GM23248 (cell line): Measurements from ENCODE around the gene TPCN1. TPM values are rescaled to one million over a fixed set of nuclear protein-coding genes. Genes with fewer than 3 reads are reported as not detected.

ENCODE experiments used
- DNase-seq: peaks from one replicate; pipeline ENCODE4 v3.0.0-alpha.2; 2015
- H2AFZ ChIP-seq: fragments of 200-600 bp; sonication (generic); 2 replicates; pipeline ENCODE4 v1.6.1; 2016; ENCODE audit warnings: antibody characterized with exemption
- H3F3A ChIP-seq: fragments of 200-600 bp; sonication (generic); 2 replicates; pipeline ENCODE4 v1.6.1; 2016; ENCODE audit warnings: mild to moderate bottlenecking, antibody characterized with exemption, mixed run types; ENCODE audit not compliant: insufficient read depth
- H3K27ac ChIP-seq: fragments of 200-600 bp; sonication (generic); 2 replicates; pipeline ENCODE4 v1.5.1; 2016; ENCODE audit warnings: mild to moderate bottlenecking
- H3K27me3 ChIP-seq: fragments of 200-600 bp; sonication (generic); replicated peaks from 2 replicates; pipeline ENCODE4 v1.6.1; 2016; ENCODE audit warnings: mild to moderate bottlenecking; ENCODE audit not compliant: insufficient read depth
- H3K36me3 ChIP-seq: fragments of 200-600 bp; sonication (generic); 2 replicates; pipeline ENCODE4 v1.6.1; 2016; ENCODE audit warnings: low read depth, mild to moderate bottlenecking
- H3K4me1 ChIP-seq: fragments of 200-600 bp; sonication (generic); 2 replicates; pipeline ENCODE4 v1.6.1; 2016; ENCODE audit warnings: mild to moderate bottlenecking; ENCODE audit not compliant: insufficient read depth
- H3K4me2 ChIP-seq: fragments of 200-600 bp; sonication (generic); one replicate; pipeline ENCODE4 v1.6.1; 2016; ENCODE audit warnings: mild to moderate bottlenecking; ENCODE audit not compliant: unreplicated experiment
- H3K4me3 ChIP-seq: fragments of 200-600 bp; sonication (generic); 2 replicates; pipeline ENCODE4 v1.5.1; 2016; ENCODE audit warnings: mild to moderate bottlenecking
- H3K79me2 ChIP-seq: fragments of 200-600 bp; sonication (generic); 2 replicates; pipeline ENCODE4 v1.6.1; 2016; ENCODE audit warnings: mild to moderate bottlenecking; ENCODE audit not compliant: insufficient read depth
- H3K9ac ChIP-seq: fragments of 200-600 bp; sonication (generic); 2 replicates; pipeline ENCODE4 v1.6.1; 2016; ENCODE audit warnings: mild to moderate bottlenecking
- H3K9me2 ChIP-seq: fragments of 200-600 bp; sonication (generic); 2 replicates; pipeline ENCODE4 v1.6.1; 2016; ENCODE audit warnings: mixed run types, mild to moderate bottlenecking, moderate library complexity; ENCODE audit not compliant: insufficient read depth
- H3K9me3 ChIP-seq: fragments of 200-600 bp; sonication (generic); one replicate; pipeline ENCODE4 v1.6.1; 2017; ENCODE audit warnings: low read depth
- H4K20me1 ChIP-seq: fragments of 200-600 bp; sonication (generic); 2 replicates; pipeline ENCODE4 v1.6.0; 2016; ENCODE audit not compliant: insufficient read depth
- EZH2 ChIP-seq: fragments of 200-600 bp; sonication (generic); IDR thresholded peaks from 2 replicates; pipeline ENCODE4 v1.6.1; 2018; ENCODE audit warnings: antibody characterized with exemption, mild to moderate bottlenecking; ENCODE audit not compliant: insufficient read depth, poor library complexity, severe bottlenecking
- EZH2phosphoT487 ChIP-seq: fragments of 200-600 bp; sonication (generic); IDR thresholded peaks from 2 replicates; pipeline ENCODE4 v1.6.1; 2018; ENCODE audit warnings: antibody characterized with exemption, moderate library complexity, mild to moderate bottlenecking, low read depth; ENCODE audit not compliant: insufficient read depth
- WGBS, 2 experiments: methylation state at CpG; one replicate each; pipeline ENCODE4 v1.1.6; 2015 to 2017; ENCODE audit warnings: low lambda C conversion rate in 2 of 2, low coverage in 1 of 2; ENCODE audit errors: missing lambda C conversion rate in 2 of 2; 5-methylcytosine and 5-hydroxymethylcytosine counted together
- in situ Hi-C: fragments of 300-500 bp; cut with MboI; formaldehyde crosslinking; loops from 2 replicates; pipeline ENCODE4 v1.15.0; 2020
- polyA plus RNA-seq: library from polyadenylated mRNA; unstranded; fragments of >200 nt; fragmentation: Nextera tagmentation; extraction: Ambion mirVana; gene quantifications from 2 replicates; pipeline ENCODE4 v1.2.1, GENCODE V29; 2016
- total RNA-seq: library from RNA; depleted of rRNA; stranded (reverse); fragments of >200 nt; shearing (Covaris generic); gene quantifications from 2 replicates; pipeline ENCODE4 v1.2.3, GENCODE V29; 2014

TPCN1 gene
- total and polyA plus RNA-seq, 2 experiments from 2014 or later = 9.0 to 15.9 TPM

- H3K36me3 ChIP-seq = peaks cover 6% of the 10 kb centered on the region; the same call in 1 of the 2 replicates
- 94% methylated on average over 11 of the region's 11 CpGs for WGBS, 2 experiments
Measured at GRCh38 chr12:113183030-113183589, 38.2 kb upstream of the TPCN1 start.

DNA sequence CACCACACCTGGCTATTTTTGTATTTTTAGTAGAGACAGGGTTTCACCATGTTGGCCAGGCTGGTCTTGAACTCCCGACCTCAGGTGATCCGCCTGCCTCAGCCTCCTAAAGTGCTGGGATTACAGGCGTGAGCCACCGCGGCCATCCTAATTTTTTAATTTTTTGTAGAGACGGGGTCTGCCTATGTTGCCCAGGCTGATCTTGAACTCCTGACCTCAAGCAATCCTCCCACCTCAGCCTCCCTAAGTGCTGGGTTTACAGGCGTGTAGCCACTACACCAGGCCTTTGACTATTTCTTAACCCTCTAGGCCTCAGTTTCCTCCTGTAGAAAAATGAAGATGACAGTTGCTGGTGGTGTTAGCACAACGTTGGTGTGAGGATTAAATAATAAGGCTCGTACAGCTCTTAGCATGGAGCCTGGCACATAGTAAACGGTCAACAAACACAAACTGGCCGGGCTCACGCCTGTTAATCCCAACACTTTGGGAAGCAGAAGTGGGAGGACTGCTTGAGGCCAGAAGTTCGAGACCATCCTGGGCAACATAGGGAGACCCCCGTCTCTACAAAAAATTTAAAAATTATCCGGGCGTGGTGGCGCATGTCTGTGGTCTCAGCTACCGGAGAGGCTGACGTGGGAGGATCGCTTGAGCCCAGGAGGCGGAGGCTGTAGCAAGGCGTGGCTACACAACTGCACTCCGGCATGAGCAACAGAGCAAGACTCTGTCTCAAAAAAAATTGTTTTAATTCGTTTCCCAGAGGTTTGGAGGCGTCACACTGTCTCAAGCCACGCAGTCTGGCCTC lies 37.0 kb upstream of the TPCN1 start:
- H4K20me1 ChIP-seq = no peaks in the 10 kb centered on the region
- WGBS, 2 experiments = 17 to 18% methylated on average over 26 of the region's 26 CpGs
- in situ Hi-C loops = no loop called here
- peaks cover 60% of the 10 kb centered on the region for H3K79me2 ChIP-seq
- DNase-seq = no peak
- H3K4me1 ChIP-seq = peaks cover 3% of the 10 kb centered on the region; the same call in 1 of the 2 replicates
- H3K9me3 ChIP-seq = no peaks in the 10 kb centered on the region
- peak overlapping the region; percentile 93 for H3K27ac ChIP-seq
- no peaks in the 10 kb centered on the region for H3K27me3 ChIP-seq
- H3F3A ChIP-seq = no peaks in the 10 kb centered on the region
- H3K36me3 ChIP-seq = no peaks in the 10 kb centered on the region
- H3K4me2 ChIP-seq = peak overlapping the region; percentile 90
- H3K9me2 ChIP-seq = no peaks in the 10 kb centered on the region
- peak overlapping the region; percentile 81 for H3K4me3 ChIP-seq
- peak overlapping the region; percentile 97 for H3K9ac ChIP-seq
- peak overlapping the region; percentile 84 for H2AFZ ChIP-seq
- TF ChIP-seq EZH2 (no peak), EZH2phosphoT487 (no peak)

More at GRCh38 chr12:113183030-113183589, 38.2 kb upstream of the TPCN1 start:
- H3K4me1 ChIP-seq = peaks cover 3% of the 10 kb centered on the region; the same call in 1 of the 2 replicates
- no peak for DNase-seq
- no peak overlapping the region for H3K4me3 ChIP-seq
- no peaks in the 10 kb centered on the region for H3F3A ChIP-seq
- no peaks in the 10 kb centered on the region for H3K27me3 ChIP-seq
- no peak overlapping the region for H3K27ac ChIP-seq
- peaks cover 55% of the 10 kb centered on the region for H3K79me2 ChIP-seq
- H3K9me2 ChIP-seq = no peaks in the 10 kb centered on the region
- no peak for TF ChIP-seq EZH2phosphoT487
- TF ChIP-seq EZH2 = no peak
- H3K4me2 ChIP-seq = no peak overlapping the region
- no peaks in the 10 kb centered on the region for H3K9me3 ChIP-seq
- no peaks in the 10 kb centered on the region for H4K20me1 ChIP-seq
- in situ Hi-C loops = no loop called here
- H2AFZ ChIP-seq = no peak overlapping the region
- peak overlapping the region; percentile 97; the same call in 1 of the 2 replicates for H3K9ac ChIP-seq

GRCh38 chr12:113184900-113185179 lies 36.4 kb upstream of the TPCN1 start:
- Histone ChIP-seq H3K79me2 (peaks cover 60% of the 10 kb centered on the region), H3K9me3 (no peaks in the 10 kb centered on the region), H3K9me2 (no peaks in the 10 kb centered on the region), H2AFZ (peak overlapping the region; percentile 84), H3F3A (no peaks in the 10 kb centered on the region), H3K4me2 (peak overlapping the region; percentile 90), H3K9ac (peak overlapping the region; percentile 97), H3K36me3 (no peaks in the 10 kb centered on the region), H3K4me3 (peak overlapping the region; percentile 81), H3K27me3 (no peaks in the 10 kb centered on the region), H3K27ac (peak overlapping the region; percentile 93), H4K20me1 (no peaks in the 10 kb centered on the region), H3K4me1 (peaks cover 3% of the 10 kb centered on the region; the same call in 1 of the 2 replicates)
- TF ChIP-seq EZH2 (no peak), EZH2phosphoT487 (no peak)
- peak; percentile 98 for DNase-seq
- 1 to 2% methylated on average over 19 to 20 of the region's 20 CpGs for WGBS, 2 experiments
- in situ Hi-C loops = no loop called here

- no peak for TF ChIP-seq EZH2phosphoT487
- TF ChIP-seq EZH2 = no peak
- H3K4me2 ChIP-seq = peak within 1 kb of the TSS; percentile 90
- peak within 1 kb of the TSS; percentile 97 for H3K9ac ChIP-seq
- H3F3A ChIP-seq = no peaks in the 10 kb centered on the region
- H4K20me1 ChIP-seq = no peaks in the 10 kb centered on the region
- H3K27me3 ChIP-seq = no peaks in the 10 kb centered on the region
- no peaks in the 10 kb centered on the region for H3K9me2 ChIP-seq
- 0 to 1% methylated on average over 72 to 77 of the region's 89 CpGs for WGBS, 2 experiments
- H3K4me1 ChIP-seq = peaks cover 3% of the 10 kb centered on the region; the same call in 1 of the 2 replicates
- peak within 1 kb of the TSS; percentile 81 for H3K4me3 ChIP-seq
- in situ Hi-C loops = no loop called here
- no peaks in the 10 kb centered on the region for H3K9me3 ChIP-seq
- no peaks in the 10 kb centered on the region for H3K36me3 ChIP-seq
- H3K79me2 ChIP-seq = peaks cover 56% of the 10 kb centered on the region
- H2AFZ ChIP-seq = peak within 1 kb of the TSS; percentile 84
- peak; percentile 86 for DNase-seq
- H3K27ac ChIP-seq = peak within 1 kb of the TSS; percentile 93
Measured at GRCh38 chr12:113185180-113186032, 35.9 kb upstream of the TPCN1 start, which contains the start of the genes DDX54 and RITA1. TSS of gene DDX54 (minus strand) at chr12:113185478. CDS start at chr12:113185451, 27 bp downstream. TSS of gene RITA1 (plus strand) at chr12:113185721. CDS start at chr12:113186747, 1,026 bp downstream.
